Measurements from ENCODE around the gene RABL2A.
A peak's percentile ranks its signal among the peaks of the same experiment; 100 is the strongest.
"Not testable (repeated sequence)": the region's sequence is repeated elsewhere in the genome, so short reads cannot be mapped to it uniquely, and the experiment has no call there.

Gene RABL2A

DNA sequence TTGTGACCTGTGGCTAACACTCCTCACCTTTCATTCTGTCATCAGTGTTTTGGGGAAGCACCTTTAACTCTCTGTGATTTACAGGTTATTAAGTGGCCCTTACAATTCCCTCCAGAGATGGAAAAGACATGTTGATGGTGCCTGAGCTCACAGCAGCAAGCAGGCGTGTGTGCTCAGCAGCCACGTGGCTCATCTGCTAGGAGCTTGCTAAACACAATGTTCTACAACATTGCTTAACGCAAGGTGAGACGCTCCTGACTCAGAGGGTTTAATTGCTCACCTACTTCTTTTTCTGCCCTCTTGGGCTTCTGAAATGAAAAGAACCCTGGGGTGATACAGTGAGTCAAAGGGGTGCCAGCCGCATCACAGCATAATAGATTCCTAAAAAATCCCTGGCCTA lies 6.1 kb upstream of the RABL2A start:
- DNase-seq = not testable (repeated sequence)

DNA sequence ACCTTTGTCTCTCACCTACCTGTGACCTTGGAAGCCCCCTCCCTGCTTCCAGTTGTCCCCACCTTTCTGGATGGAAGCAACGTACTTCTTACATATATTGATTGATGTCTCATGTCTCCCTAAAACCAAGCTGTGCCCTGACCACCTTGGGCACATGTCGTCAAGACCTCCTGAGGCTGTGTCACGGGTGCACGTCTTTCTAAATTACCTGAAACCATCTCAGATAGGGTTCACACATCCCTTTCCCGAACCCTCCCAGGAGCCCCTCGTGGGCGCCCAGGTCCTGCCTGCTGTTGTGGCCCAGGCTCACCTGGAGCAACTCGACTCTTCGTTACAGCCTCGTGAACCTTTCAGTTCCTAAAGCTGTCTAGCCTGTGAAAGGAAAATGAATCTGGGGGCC lies 1.2 kb upstream of the RABL2A start:
- not testable (repeated sequence) for DNase-seq

DNA sequence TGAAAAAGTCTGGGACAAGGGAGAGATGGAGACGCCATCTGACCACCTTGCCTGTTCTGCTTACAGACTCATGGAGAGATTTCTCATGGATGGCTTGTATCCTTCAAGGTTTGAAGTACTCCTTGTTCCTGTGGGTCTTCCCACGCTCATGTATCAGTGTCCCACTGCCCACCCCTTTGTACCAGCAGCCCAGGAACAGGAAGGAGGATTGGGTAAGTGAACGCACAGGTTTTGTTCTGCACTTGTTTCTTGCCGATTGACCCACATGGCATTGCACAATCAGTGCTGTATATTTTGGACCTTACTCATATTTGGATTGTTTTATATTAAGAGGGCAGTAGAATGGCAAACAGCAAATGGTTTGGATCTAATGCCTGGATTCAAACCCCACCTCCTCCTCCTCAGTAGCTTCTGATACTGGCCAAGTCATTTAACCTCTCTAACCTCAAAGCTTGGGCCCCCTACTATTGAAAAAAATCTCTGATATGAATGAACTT lies 5.8 kb downstream of the RABL2A start:
- not testable (repeated sequence) for DNase-seq

DNA sequence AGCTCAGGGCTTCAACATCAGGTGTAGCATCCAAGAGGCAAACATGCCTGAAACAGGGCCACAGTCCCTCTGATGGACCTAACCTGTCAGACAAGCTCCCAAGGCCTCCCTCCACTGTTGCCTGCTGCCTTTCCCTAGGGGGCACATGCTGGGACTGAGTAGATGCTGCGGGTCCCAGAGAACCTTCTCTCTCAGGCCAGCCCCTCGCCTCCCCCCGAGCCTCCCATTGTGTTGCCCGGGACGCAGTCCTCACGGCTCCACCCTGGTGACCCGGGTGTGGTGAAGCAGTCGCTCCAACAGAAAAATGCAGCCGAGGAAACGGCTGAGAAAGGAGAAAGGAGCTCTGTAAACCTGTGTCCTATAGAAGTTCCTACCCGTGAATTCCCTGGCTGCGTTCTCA lies 8.3 kb downstream of the RABL2A start:
- not testable (repeated sequence) for DNase-seq

DNA sequence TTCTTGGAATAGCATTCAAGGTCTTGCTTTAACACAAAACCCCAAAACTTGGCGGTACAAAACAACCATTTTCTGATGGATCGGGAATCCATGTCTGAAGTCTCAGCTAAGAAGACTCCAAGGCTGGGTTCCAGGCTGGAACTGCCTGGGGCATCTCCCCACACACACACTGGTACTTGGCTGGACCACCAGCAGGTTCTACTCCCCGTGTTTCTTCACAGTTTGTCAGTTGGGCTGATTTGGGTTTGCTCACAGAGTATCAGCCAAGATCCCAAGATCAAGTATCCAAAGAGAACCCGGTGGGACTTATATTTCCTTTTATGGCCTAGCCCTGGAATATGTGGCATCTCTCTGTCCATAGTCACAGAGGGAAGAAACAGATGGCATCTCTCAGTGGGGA lies 9.2 kb downstream of the RABL2A start:
- DNase-seq = not testable (repeated sequence)

DNA sequence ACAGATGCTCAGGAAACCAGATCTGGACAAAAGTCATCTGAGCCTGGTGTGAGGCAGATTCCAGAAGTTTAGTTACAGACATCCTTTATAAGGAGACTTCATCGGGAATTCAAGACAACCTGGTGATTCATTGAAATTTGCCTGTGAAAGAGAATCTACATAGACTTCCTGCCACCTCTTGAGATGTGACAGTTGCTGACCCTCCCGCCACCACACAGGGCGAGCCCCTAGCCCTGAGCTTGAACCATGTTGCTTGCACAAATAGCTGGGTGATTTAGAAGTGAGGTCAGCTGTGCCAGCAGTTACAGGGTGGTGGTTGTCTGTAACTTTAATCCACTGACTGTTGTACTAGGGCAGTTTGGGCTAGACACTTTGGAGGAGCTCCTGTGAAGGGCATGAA lies 11.0 kb downstream of the RABL2A start:
- DNase-seq = not testable (repeated sequence)

DNA sequence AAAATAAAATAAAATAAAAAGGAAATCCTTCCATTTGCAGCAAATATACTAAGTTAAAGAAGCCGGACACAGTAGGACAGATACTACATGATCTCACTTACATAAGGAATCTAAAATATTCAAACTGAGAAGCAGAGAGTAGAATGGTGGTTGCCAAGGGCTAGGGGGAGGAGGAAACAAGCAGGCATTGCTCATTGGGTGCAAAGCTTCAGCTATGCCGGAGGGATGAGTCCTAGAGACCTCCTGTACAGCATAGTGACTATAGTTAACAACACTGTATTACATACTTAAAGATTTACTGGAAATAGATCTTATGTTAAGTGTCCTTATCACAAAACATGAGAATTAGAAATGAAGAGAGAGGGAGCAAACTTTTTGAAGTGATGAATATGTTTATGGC lies 19.2 kb downstream of the RABL2A start:
- not testable (repeated sequence) for DNase-seq

DNA sequence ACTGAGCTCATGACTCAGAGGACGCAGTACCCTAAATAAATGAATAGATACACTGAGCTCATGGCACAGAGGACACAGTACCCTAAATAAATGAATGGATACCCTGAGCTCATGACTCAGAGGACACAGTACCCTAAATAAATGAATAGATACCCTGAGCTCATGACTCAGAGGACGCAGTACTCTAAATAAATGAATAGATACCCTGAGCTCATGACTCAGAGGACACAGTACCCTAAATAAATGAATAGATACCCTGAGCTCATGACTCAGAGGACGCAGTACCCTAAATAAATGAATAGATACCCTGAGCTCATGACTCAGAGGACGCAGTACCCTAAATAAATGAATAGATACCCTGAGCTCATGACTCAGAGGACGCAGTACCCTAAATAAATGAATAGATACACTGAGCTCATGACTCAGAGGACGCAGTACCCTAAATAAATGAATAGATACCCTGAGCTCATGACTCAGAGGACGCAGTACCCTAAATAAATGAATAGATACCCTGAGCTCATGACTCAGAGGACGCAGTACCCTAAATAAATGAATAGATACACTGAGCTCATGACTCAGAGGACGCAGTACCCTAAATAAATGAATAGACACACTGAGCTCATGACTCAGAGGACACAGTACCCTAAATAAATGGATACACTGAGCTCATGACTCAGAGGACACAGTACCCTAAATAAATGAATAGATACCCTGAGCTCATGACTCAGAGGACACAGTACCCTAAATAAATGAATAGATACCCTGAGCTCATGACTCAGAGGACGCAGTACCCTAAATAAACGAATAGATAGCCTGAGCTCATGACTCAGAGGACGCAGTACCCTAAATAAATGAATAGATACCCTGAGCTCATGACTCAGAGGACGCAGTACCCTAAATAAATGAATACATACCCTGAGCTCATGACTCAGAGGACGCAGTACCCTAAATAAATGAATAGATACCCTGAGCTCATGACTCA lies 24.1 kb downstream of the RABL2A start:
- not testable (repeated sequence) for DNase-seq

DNA sequence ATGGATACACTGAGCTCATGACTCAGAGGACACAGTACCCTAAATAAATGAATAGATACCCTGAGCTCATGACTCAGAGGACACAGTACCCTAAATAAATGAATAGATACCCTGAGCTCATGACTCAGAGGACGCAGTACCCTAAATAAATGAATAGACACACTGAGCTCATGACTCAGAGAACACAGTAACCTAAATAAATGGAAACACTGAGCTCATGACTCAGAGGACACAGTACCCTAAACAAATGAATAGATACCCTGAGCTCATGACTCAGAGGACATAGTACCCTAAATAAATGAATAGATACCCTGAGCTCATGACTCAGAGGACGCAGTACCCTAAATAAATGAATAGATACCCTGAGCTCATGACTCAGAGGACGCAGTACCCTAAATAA lies 25.5 kb downstream of the RABL2A start:
- not testable (repeated sequence) for DNase-seq

DNA sequence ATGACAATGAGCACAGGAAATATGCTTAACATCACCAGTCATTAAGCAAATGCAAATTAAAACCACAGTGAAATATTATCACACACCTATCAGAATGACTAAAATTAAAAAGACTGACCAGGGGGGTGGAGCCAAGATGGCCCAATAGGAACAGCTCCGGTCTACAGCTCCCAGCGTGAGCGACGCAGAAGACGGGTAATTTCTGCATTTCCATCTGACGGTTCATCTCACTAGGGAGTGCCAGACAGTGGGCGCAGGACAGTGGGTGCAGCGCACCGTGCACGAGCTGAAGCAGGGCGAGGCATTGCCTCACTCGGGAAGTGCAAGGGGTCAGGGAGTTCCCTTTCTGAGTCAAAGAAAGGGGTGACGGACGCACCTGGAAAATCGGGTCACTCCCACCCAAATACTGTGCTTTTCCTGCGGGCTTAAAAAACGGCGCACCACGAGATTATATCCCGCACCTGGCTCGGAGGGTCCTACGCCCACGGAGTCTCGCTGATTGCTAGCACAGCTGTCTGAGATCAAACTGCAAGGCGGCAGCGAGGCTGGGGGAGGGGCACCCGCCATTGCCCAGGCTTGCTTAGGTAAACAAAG lies 29.1 kb downstream of the RABL2A start:
- not testable (repeated sequence) for DNase-seq

DNA sequence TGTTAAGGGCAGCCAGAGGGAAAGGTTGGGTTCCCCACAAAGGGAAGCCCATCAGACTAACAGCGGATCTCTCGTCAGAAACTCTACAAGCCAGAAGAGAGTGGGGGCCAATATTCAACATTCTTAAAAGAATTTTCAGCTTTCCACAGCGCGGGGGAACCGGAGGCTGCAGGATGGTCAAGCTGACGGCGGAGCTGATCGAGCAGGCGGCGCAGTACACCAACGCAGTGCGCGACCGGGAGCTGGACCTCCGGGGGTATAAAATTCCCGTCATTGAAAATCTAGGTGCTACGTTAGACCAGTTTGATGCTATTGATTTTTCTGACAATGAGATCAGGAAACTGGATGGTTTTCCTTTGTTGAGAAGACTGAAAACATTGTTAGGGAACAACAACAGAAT lies 30.7 kb downstream of the RABL2A start:
- DNase-seq = not testable (repeated sequence)

DNA sequence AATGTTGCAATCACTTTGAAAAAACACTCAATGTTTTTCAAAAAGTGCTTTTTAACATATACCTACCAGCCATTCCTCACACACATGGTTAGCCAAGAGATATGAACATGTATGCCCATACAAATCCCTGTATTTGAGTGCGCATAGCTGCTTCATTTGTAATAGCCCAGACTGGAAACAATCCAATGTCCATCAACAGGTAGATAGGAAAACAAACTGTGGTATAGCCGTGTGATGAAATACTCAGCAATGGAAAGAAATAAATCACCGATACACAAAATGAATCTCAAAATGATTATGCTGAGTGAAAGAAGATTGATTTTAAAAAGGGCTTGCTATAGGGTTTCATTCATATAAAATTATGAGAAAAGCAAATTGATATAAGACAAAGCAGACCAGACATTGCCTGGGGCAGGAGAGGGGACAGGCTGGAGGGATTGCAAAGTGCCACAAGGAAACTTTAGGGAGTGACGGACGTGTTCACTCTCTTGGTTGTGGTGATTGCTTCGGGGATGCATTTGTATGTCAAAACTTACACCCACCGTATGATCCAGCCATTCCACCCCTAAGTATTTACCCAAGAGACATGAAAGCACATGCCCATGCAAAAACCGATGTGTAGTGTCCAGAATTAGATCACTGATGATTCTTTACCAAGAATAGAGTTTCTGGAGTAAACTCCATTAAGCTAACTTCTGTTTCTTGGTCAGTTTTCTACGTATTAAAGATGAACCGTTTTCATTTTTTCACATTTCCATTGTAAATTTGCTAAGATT lies 36.4 kb downstream of the RABL2A start:
- not testable (repeated sequence) for DNase-seq

DNA sequence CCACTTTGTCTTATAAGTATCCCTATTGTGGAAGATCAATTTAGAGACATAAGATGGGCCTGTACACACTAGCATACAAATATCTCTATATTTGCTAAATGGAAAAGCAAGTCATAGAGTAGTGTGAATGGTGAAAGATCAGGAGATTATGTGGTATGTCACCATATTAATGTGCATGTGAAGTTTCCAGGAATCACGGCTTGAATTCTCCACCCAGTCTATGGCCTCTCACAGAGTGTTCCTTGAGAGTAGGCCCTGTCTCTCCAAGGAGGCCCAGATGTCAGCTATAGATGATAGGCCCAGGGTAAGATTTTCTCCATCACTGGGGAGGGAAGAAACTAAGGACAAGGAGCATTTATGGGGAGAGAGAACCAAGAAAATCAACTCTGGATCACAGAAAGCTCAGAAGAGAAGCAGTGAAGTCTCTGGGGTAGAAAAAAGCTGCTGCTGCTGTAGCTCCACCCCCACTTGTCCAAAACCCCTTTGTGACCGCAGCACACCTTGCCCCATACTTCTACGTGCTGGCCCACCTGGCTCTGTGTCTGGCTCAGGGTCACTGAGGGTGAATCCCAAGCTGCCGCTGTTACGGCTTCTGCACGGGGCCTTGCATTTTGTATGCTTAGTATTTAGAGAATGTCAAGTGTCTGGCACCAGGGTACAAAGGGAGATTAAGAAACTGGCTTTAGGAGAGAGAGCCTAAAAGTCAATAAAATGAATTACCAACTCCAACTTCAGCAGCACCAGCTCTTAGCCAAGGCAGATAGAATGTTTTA lies 37.9 kb downstream of the RABL2A start:
- DNase-seq = not testable (repeated sequence)

DNA sequence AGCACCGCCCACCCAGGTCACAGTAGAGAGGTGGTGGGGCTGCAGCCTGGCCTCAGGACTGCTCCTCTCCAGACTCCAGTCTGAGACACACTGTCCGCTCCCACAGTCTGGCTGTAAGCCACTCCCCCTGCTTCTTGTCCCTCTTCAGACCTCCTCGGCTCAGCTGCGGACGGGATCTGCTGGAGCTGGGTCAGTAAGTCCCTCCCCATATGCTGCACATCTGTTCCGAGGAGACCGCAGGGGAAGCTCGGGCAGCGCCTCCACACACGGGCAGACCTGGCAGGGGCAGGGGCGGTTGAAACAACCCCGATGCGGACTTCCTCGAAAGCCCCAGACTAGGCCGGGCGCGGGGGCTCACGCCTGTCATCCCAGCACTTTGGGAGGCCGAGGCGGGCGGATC lies 41.9 kb downstream of the RABL2A start:
- DNase-seq = not testable (repeated sequence)

DNA sequence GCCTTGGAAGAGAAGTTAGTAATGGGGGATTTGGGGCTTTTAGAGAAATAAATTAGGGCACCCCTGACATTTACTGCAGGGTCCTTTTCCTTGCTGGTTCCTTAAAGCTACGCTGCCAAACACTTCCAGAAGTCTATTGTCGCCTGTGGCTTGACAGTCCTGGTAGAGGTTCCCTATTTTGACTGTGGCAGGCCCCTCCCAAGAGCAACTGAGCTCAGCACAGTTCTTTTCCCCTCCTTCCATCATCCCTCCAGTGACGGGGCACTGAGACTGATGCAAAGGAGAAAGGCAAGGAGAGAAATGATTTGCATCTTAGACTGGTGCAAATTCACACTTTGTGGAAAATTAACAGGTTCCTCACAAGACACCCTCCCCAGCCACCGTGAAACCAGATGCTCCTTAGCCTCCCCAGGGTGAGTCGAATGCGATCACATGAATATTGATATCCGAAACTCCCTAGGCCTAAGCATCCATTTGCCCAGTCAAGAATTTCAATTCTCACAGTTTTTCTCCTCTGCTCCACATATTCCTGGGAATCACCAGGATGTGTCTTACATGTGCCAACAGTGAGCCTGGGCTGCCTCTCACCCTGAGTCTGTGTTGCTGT lies 45.4 kb downstream of the RABL2A start:
- peak; percentile 17 for DNase-seq

DNA sequence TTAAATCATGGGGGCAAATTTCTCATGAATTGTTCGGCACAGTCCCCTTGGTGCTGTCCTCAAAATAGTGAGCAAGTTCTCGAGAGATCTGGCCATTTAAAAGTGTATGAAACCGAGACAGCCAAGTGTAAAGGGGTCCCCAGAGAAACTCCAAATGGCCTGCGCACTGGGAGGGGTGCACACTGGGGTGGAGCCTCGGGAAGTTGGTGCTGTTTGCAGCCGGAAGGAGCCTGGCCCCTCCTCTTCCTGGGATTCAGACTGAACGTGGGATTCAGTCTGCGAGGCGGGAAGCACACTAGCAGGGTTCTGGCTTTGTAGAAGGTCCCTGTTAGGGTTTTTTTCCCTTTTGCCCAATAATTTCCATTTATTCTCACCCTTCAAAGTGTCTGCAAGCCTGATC lies 48.8 kb downstream of the RABL2A start:
- DNase-seq = no peak

DNA sequence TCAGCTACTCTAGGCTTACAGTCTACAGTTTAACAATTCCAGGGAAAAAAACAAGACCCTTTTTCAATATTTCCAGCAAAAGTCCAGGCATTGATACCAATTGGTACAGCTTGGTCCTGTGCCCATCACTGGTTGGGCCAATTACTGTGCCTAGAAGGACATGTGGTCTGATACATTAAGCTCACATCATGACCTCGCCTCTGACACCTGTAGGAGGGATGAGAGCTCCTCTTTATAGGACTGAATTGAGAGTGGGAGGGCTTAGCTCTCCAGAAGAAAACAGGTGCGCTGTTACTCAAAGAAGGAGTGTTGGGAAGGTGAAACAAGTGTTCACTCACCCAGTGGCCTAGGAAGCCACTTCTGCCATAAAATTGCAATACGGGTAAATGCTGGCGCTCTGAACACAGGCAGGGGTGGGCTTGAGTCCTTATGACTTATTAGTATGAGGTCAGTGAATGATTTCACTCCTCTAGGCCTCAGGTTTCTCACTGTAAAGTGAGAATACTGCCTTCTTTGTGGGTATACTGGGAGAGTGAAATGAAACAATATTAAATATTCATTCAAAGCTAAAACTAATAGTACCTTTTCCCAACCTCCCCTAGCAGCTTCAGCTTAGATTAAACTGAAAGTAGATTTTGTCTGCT lies 49.7 kb downstream of the RABL2A start:
- DNase-seq = no peak

DNA sequence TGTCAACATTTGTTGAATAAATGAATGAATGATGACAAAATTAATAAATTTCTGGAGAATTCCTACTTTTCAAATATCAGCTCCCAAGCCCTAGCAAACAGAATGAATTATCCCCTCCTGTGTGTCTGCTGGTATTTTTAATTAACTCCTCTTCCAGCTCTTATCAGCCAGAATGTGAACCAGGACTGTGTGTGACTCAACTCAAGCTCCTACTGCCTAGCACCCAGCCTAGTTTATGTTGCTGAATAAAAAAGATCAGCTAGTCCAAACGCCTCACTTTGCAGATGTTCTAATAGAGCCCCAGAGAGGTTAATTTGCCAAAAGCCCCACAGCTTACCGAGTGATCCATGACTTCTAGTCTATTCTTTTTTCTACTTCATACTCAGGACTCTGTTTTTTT lies 50.3 kb downstream of the RABL2A start:
- DNase-seq = no peak

DNA sequence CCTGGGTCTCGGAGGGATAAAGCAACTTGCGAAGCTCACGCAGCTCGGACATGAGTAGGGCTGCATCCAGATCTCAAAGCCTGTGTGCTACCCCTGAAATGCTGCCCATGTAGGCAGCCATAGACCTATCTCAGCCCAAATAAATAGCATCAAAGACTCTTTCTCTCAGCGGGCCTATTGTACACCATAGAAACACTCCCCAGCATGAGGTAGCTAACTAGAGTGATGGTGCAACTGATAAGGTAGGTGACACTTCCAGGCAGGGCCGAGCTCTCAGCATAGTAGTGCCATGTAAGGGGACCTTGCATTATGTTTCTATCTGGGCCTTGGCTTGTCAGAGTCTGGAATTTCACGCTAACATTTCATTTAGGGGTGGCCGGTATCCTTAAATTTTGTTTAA lies 52.4 kb downstream of the RABL2A start:
- DNase-seq = no peak

DNA sequence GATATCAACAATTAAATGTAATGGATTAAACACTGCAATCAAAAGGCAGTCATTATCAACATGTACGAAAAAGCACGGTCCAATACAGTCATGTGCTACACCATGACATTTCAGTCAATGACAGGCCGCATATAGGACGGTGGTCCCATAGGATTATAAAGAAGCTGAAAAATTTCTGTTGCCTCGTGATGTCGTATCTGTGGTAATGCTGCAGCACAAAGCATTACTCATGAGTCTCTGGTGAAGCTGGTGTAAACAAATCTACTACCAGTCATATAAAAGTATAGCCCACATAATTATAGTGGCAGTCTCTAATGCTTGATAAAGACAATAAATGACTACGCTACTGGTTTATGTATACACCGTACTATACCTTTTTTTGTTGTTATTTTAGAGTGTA lies 58.4 kb downstream of the RABL2A start:
- DNase-seq = no peak

DNA sequence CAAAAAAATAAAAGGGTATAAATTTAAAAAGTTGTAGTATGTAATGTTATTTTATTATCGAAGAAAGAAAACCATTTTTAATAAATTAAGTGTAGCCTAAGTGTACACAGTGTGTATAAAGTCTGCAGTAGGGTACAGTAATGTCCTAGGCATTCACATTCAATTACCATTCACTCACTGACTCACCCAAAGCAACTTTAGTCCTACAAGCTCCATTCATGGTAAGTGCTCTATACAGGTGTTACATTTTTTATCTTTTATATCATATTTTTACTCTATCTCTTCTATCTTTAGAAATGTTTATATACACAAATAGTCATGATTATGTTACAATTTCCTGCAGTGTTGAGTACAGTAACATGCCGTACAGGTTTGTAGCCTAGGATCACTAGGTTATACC lies 59.5 kb downstream of the RABL2A start:
- no peak for DNase-seq

Measured in GDM1 (cell line).